Suprapubic skin (tissue), 3 donors: ENCODE data around the gene TMBIM4.
"Not testable (repeated sequence)": the region's sequence is repeated elsewhere in the genome, so short reads cannot be mapped to it uniquely, and the experiment has no call there.

ENCODE experiments used
- CTCF ChIP-seq, 2 donors: fragments of 200-600 bp in 1 of 2; fragments of 450-650 bp in 1 of 2; sonication (generic) in 1 of 2; IDR thresholded peaks; one replicate each; pipeline ENCODE4 v1.5.1; 2016 to 2019; ENCODE audit warnings: antibody characterized with exemption in 2 of 2, mild to moderate bottlenecking in 1 of 2, moderate library complexity in 1 of 2
- EP300 ChIP-seq: sonication (generic); formaldehyde crosslinking; IDR thresholded peaks from one replicate; pipeline ENCODE4 v1.6.1; 2017; ENCODE audit warnings: antibody characterized with exemption
- POLR2A ChIP-seq, 2 donors: fragments of 450-650 bp; IDR thresholded peaks; one replicate each; pipeline ENCODE4 v1.6.1; 2017; ENCODE audit warnings: antibody characterized with exemption in 2 of 2, mild to moderate bottlenecking in 2 of 2, moderate library complexity in 2 of 2

DNA sequence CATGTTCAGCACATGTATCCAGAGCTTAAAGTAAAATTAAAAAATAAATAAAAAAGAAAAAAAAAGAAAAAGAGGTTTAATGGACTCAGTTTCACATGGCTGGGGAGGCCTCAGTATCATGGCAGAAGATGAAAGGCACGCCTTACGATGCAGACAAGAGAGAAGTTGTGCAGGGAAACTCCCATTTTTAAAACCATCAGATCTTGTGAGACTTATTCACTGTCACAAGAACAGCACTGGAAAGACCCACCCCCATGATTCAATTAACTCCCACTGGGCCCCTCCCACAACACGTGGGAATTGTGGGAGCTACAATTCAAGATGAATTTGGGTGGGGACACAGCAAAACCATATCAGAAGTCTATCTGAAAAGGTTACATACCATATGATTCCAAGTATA lies 43.2 kb upstream of the TMBIM4 start:
- TF ChIP-seq CTCF (IDR thresholded peaks at IDR 0.05); EP300; POLR2A (IDR thresholded peaks at IDR 0.05): not testable (repeated sequence)
